Activated naive CD4-positive, alpha-beta T cell treated with anti-CD3 and anti-CD28 coated beads, Interleukin-2, amount 50 U/mL, for 24 hours (primary cell): Measurements from ENCODE around the gene DLX3.

Experiments
- H3K27ac Mint-ChIP-seq: one replicate; pipeline ENCODE4 v1.8.0; 2021; ENCODE audit warnings: mild to moderate bottlenecking, mixed read lengths
- H3K27me3 Mint-ChIP-seq: one replicate; pipeline ENCODE4 v1.8.0; 2021; ENCODE audit warnings: mixed read lengths
- H3K36me3 Mint-ChIP-seq: one replicate; pipeline ENCODE4 v1.8.0; 2021; ENCODE audit warnings: mixed read lengths
- H3K4me1 Mint-ChIP-seq: one replicate; pipeline ENCODE4 v1.8.0; 2021; ENCODE audit warnings: mixed read lengths
- H3K4me3 Mint-ChIP-seq: one replicate; pipeline ENCODE4 v1.8.0; 2021; ENCODE audit warnings: mild to moderate bottlenecking, mixed read lengths
- H3K9me3 Mint-ChIP-seq: one replicate; pipeline ENCODE4 v1.8.0; 2021; ENCODE audit warnings: mixed read lengths

Gene DLX3

DNA sequence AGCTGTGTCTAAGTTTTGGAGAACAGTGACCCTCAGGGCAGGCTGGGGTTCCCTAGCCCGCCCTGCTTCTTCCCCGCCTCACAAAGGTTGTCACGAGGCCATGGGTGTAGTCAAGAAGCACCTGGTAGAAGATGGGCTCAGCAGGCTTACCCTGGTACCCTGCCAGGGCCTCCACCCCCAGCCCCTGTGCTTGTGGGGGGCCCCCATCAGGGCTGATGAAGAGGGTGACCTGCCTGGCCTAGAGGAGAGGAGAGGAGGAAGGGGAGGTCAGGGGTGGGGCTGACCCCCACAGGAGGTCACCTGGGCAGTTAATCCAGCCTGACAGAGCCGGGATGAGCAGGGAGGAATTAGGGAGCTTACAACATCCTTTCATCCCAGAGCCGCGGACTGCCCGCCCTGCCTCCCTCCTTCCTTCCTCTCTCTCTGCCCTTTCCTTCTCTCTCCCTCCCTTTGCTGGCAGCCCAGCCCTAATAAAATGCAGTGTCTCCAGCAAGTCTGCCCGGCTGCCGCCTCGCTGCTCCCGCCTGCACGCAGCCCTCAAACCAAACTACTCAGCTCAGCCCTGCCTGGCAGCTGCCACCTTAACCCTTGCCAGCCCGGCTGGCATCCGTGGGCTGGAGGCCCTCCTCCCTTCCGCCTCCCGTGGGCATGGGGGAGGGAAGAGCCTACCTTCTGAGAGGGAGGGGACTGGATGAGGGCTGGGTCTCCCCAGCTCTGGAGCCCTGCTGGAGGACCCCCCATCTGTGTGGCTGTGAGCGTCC is 7.2 kb downstream of the DLX3 start:
- Mint-ChIP-seq H3K27me3 (peaks cover 37% of the 10 kb centered on the region), H3K27ac (no peak overlapping the region), H3K4me3 (no peak overlapping the region), H3K9me3 (no peaks in the 10 kb centered on the region), H3K4me1 (peaks cover 6% of the 10 kb centered on the region), H3K36me3 (no peaks in the 10 kb centered on the region)

DNA sequence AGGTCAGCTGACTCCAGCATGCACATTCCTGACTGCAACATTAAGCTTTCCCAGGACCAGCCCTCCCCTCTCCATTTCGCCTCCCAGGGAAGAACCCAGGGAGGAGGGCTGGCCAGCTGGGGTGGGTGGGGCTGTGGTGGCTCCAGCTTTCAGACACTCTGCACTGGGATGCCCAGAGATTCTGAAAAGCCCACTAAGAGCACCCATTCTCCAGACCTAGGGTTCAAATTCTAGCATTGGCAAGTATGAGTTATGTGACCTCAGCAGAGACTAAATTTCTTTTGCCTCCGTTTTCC is 7.8 kb downstream of the DLX3 start:
- no peaks in the 10 kb centered on the region for H3K9me3 Mint-ChIP-seq
- H3K27me3 Mint-ChIP-seq: peaks cover 34% of the 10 kb centered on the region
- no peaks in the 10 kb centered on the region for H3K36me3 Mint-ChIP-seq
- H3K4me3 Mint-ChIP-seq: no peak overlapping the region
- H3K27ac Mint-ChIP-seq: no peak overlapping the region
- H3K4me1 Mint-ChIP-seq: peaks cover 6% of the 10 kb centered on the region

- Mint-ChIP-seq H3K36me3 (no peaks in the 10 kb centered on the region), H3K27ac (no peak overlapping the region), H3K4me1 (peaks cover 6% of the 10 kb centered on the region), H3K27me3 (peaks cover 31% of the 10 kb centered on the region), H3K9me3 (no peaks in the 10 kb centered on the region), H3K4me3 (no peak overlapping the region)
Measured at GRCh38 chr17:49986396-49987289, 8.4 kb downstream of the DLX3 start.

GRCh38 chr17:49985310-49985990 is 9.6 kb downstream of the DLX3 start:
- Mint-ChIP-seq H3K27ac (no peak overlapping the region), H3K36me3 (no peaks in the 10 kb centered on the region), H3K4me1 (peaks cover 6% of the 10 kb centered on the region), H3K4me3 (no peak overlapping the region), H3K27me3 (peaks cover 30% of the 10 kb centered on the region), H3K9me3 (no peaks in the 10 kb centered on the region)

- peaks cover 28% of the 10 kb centered on the region for H3K27me3 Mint-ChIP-seq
- H3K27ac Mint-ChIP-seq: no peak overlapping the region
- H3K4me1 Mint-ChIP-seq: no peaks in the 10 kb centered on the region
- H3K4me3 Mint-ChIP-seq: no peak overlapping the region
- H3K36me3 Mint-ChIP-seq: no peaks in the 10 kb centered on the region
- H3K9me3 Mint-ChIP-seq: no peaks in the 10 kb centered on the region
Measured at GRCh38 chr17:49984776-49985175, 10.2 kb downstream of the DLX3 start.

- no peaks in the 10 kb centered on the region for H3K4me1 Mint-ChIP-seq
- H3K27ac Mint-ChIP-seq: no peak overlapping the region
- H3K4me3 Mint-ChIP-seq: no peak overlapping the region
- H3K36me3 Mint-ChIP-seq: no peaks in the 10 kb centered on the region
- H3K27me3 Mint-ChIP-seq: peaks cover 29% of the 10 kb centered on the region
- no peaks in the 10 kb centered on the region for H3K9me3 Mint-ChIP-seq
Measured at GRCh38 chr17:49984283-49984682, 10.7 kb downstream of the DLX3 start.

GRCh38 chr17:49980703-49981197 is 14.3 kb downstream of the DLX3 start:
- Mint-ChIP-seq H3K4me3 (no peak overlapping the region), H3K4me1 (no peaks in the 10 kb centered on the region), H3K36me3 (no peaks in the 10 kb centered on the region), H3K27ac (no peak overlapping the region), H3K9me3 (no peaks in the 10 kb centered on the region), H3K27me3 (peaks cover 21% of the 10 kb centered on the region)

DNA sequence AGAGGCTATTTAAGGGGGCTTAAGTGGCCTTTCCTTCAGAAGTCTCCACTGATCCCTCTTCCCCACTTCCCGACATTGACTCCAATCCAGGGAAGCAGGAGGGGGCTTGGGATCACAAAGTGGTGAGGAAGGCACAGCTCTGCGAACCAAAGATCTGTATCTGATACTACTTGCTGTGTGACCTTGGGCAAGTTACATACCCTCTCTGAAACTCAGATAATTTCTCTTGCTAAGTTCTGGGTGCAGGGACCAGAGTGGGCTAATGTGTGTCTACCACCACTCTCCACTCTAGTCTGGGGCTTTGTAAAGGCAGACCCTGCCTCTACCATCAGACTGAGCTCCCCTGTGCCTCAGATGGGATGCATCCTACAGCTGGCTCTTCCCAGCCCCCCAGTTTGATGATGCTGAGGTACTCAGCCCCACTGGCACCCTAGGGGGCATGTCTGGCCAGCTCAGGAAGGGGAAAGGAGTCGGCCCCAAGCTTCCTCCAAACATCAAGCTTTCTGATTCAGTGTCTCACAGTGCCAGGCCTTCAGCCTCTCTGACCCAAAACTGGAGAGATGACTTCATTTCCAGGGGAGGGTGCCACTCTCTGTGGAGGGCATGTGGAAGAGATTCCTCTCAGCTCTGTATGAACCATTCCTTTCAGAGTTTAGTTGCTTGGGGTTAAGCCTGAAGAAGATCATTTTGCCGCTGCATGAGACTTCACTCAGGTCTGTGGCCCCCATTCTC is 15.1 kb downstream of the DLX3 start:
- Mint-ChIP-seq H3K9me3 (no peaks in the 10 kb centered on the region), H3K27me3 (peaks cover 17% of the 10 kb centered on the region), H3K4me3 (no peak overlapping the region), H3K4me1 (no peaks in the 10 kb centered on the region), H3K27ac (no peak overlapping the region), H3K36me3 (no peaks in the 10 kb centered on the region)

DNA sequence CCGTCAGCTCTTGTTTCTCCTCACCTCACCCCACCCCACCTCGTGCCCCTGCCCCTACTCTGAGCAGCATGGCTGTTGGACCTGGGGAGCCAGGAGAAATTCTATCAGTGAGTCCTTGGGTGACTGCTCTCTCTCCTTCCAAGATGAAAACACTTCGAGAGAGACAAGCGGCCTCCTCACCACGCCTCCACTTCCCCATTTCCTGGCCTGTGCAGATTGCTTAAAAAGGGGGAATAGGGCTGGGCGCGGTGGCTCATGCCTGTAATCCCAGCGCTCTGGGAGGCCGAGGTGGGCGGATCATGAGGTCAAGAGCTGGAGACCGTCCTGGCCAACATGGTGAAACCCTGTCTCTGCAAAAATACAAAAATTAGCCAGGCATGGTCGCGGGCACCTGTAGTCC is 16.5 kb downstream of the DLX3 start:
- no peaks in the 10 kb centered on the region for H3K4me1 Mint-ChIP-seq
- H3K27ac Mint-ChIP-seq: no peak overlapping the region
- peaks cover 21% of the 10 kb centered on the region for H3K27me3 Mint-ChIP-seq
- no peaks in the 10 kb centered on the region for H3K36me3 Mint-ChIP-seq
- H3K9me3 Mint-ChIP-seq: no peaks in the 10 kb centered on the region
- H3K4me3 Mint-ChIP-seq: no peak overlapping the region

DNA sequence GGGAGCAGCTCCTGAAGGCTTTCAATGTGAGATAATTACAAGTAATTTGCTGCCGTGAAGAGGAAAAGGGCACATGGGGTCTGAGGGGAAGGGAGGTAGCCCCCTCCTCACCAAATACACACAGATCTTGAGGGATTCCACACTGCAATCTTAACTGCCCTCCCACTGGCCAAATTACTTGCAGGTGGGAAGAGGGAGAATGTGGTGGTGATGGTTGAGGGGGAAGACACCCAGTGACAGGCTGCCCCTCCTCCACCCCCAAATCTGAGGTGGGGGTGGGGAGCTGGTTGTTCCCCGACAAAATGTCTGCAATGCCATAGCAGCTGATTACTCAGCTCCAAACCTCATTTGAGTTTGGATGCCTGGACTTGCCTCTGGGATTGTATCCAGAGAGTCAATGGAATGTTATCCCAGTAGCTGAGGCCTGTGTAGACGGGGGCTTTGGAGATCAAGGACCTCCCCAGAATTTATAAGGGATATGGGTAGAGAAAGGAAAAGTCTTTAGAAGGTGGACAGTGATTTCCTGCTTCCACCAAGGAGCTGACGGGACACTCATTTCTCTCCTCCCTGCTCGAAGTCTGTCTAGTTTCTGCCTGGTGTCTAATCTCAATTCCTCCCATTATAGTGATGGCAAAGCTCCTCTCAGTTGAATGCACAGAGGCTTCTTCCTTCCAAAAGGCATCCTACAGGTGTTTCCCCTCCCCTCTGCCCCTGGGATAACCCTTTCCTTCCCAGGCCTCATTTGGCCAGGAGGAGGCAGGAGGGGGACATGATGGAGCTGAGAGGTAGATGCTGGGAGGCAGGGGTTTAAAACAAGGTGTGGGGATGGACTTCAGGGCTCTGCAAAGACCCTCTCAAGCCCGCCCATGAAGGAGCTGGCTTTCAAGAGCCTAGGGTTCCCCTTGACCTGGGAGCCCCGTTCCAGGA is 17.3 kb downstream of the DLX3 start:
- H3K36me3 Mint-ChIP-seq: no peaks in the 10 kb centered on the region
- no peak overlapping the region for H3K27ac Mint-ChIP-seq
- no peaks in the 10 kb centered on the region for H3K4me1 Mint-ChIP-seq
- no peaks in the 10 kb centered on the region for H3K9me3 Mint-ChIP-seq
- no peak overlapping the region for H3K4me3 Mint-ChIP-seq
- H3K27me3 Mint-ChIP-seq: peaks cover 23% of the 10 kb centered on the region

GRCh38 chr17:49976828-49977202 is 18.2 kb downstream of the DLX3 start:
- Mint-ChIP-seq H3K36me3 (no peaks in the 10 kb centered on the region), H3K4me3 (no peak overlapping the region), H3K9me3 (no peaks in the 10 kb centered on the region), H3K27ac (no peak overlapping the region), H3K27me3 (peaks cover 23% of the 10 kb centered on the region), H3K4me1 (no peaks in the 10 kb centered on the region)

DNA sequence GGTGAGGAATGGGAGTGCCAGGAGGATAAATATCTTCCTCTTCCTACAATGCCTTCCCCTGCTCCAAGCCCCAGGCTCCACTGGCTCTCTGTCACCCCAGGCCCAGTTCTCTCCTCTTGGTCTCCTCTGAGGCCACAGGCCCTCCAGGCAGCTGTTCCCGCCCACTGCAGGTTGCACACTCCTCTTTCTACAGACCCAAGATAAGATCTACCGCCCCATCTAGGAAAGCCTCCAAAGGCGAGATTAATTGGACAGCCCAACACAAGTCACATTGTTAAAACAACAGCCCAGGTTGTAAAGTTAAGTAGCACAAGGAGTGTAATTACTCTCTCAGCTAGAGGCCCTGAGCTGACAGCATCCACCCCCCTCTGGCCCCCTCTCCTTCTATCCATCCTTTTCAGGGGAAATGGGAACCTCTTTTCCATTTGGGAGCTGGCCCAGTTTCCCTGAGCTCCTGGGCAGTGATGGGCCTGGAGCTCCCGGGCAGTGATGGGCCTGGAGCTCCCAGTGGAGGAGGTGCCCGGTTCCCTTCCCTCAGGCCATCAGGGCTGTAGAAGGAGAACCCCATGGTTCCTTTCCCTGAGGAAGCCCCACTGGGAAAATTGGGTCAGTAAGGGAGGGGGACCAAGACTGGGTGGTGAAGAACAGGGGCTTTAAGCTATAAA is 18.7 kb downstream of the DLX3 start:
- H3K36me3 Mint-ChIP-seq: no peaks in the 10 kb centered on the region

GRCh38 chr17:49975531-49975930 is 19.5 kb downstream of the DLX3 start:
- Mint-ChIP-seq H3K27ac (no peak overlapping the region), H3K4me3 (no peak overlapping the region), H3K27me3 (peaks cover 29% of the 10 kb centered on the region), H3K4me1 (peaks cover 10% of the 10 kb centered on the region), H3K9me3 (no peaks in the 10 kb centered on the region), H3K36me3 (no peaks in the 10 kb centered on the region)

More for the DNA sequence above, 18.7 kb downstream of the DLX3 start:
- Mint-ChIP-seq H3K4me3 (no peak overlapping the region), H3K9me3 (no peaks in the 10 kb centered on the region), H3K4me1 (peaks cover 4% of the 10 kb centered on the region), H3K27ac (no peak overlapping the region), H3K27me3 (peaks cover 26% of the 10 kb centered on the region)

DNA sequence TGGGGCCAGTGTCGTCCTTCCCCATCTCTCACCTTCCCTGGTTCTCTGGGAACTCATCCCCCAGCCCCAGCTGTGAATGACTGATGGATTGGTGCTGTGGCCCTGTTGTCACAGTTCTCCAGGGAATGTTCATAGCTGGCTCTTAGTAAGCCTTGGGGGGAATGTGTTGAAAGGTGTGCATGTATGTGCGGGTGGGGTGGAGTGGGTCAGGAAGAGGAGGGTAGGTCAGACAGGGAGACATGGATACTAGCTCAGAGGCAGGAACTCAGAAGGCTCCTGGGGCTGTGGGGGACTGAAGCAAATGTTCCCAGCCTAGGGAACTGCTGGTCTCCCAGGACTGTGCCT is 21.8 kb downstream of the DLX3 start:
- Mint-ChIP-seq H3K27ac (no peak overlapping the region), H3K36me3 (peaks cover 2% of the 10 kb centered on the region), H3K4me3 (no peak overlapping the region), H3K9me3 (no peaks in the 10 kb centered on the region), H3K4me1 (peaks cover 22% of the 10 kb centered on the region), H3K27me3 (peaks cover 30% of the 10 kb centered on the region)
